ENCODE results near the gene BMP15. TPM values are rescaled to one million over a fixed set of nuclear protein-coding genes. Genes with fewer than 3 reads are reported as not detected.

The BMP15 gene
- total and polyA plus RNA-seq, 2 of the 8 experiments (the other 6 are each of a cell fraction or from before 2014, with no cell fraction given), result not detected

GRCh38 chrX:50920132-50920531 is 9.6 kb downstream of the BMP15 start:
- no peaks in the 10 kb centered on the region for H3K36me3 ChIP-seq (ENCODE audit: control insufficient read depth in 2 of 4, insufficient read depth in 4 of 4, low read length in 3 of 4)
- H2BK20ac ChIP-seq (ENCODE audit: low read length), result no peak overlapping the region
- no peak overlapping the region for H3K18ac ChIP-seq (ENCODE audit: extremely low read depth, low read length)
- H3K4me1 ChIP-seq (replicated peaks in 1 of 4; ENCODE audit: control insufficient read depth in 3 of 4, insufficient read depth in 4 of 4, low read length in 3 of 4), result no peaks in the 10 kb centered on the region
- H2AFZ ChIP-seq (ENCODE audit: low read length), result no peak overlapping the region
- no peaks in the 10 kb centered on the region for H3K27me3 ChIP-seq (replicated peaks in 1 of 4; ENCODE audit: control insufficient read depth in 3 of 4, extremely low read depth in 1 of 4, insufficient read depth in 3 of 4, low read length in 3 of 4)
- no peak overlapping the region for H2BK5ac ChIP-seq (ENCODE audit: low read depth, low read length)
- ChIA-PET CTCF (ENCODE audit: partially characterized antibody) (interaction anchor here (0.6 to 1.3 kb wide), 5 partner anchors 59 to 229 kb away, joined by 3 to 5 read pairs (median 4); no protein-coding TSS in a partner anchor), POLR2A (ENCODE audit: partially characterized antibody) (no interaction called here)
- no peaks in the 10 kb centered on the region for H3K9me3 ChIP-seq (ENCODE audit: insufficient read depth in 2 of 2, low read depth in 1 of 2, low read length in 1 of 2)
- no peak overlapping the region for H4K8ac ChIP-seq (ENCODE audit: extremely low read depth, insufficient read depth, low read length)
- no peak overlapping the region for H3K9ac ChIP-seq (replicated peaks in 1 of 4; ENCODE audit: extremely low read depth in 1 of 4, low read depth in 3 of 4, low read length in 3 of 4)
- H3K79me1 ChIP-seq (ENCODE audit: low read depth, low read length), result no peaks in the 10 kb centered on the region
- H3K79me2 ChIP-seq (ENCODE audit: control insufficient read depth in 1 of 2, insufficient read depth in 2 of 2, low read length in 2 of 2), result no peaks in the 10 kb centered on the region
- no peaks in the 10 kb centered on the region for H4K20me1 ChIP-seq (replicated peaks in 1 of 2; ENCODE audit: control insufficient read depth in 1 of 2, insufficient read depth in 2 of 2, low read length in 2 of 2)
- no peak overlapping the region for H3K4ac ChIP-seq (replicated peaks; ENCODE audit: insufficient read length, low read depth, low read length)
- no peak overlapping the region for H2BK120ac ChIP-seq (replicated peaks; ENCODE audit: low read depth, low read length)
- H2BK12ac ChIP-seq (ENCODE audit: low read depth, low read length), result no peak overlapping the region
- no peak overlapping the region for H2BK15ac ChIP-seq (ENCODE audit: low read length)
- no peak overlapping the region for H3K56ac ChIP-seq (replicated peaks; ENCODE audit: insufficient read length, low read depth, low read length)
- H2AK5ac ChIP-seq (ENCODE audit: low read depth, low read length), result no peak overlapping the region
- H3K4me3 ChIP-seq (ENCODE audit: extremely low read depth in 1 of 4, insufficient read depth in 2 of 4, low read depth in 3 of 4, low read length in 4 of 4), result no peak overlapping the region
- no peak overlapping the region for H3K14ac ChIP-seq (ENCODE audit: insufficient read length)
- no peaks in the 10 kb centered on the region for H3K23me2 ChIP-seq (ENCODE audit: low read depth, low read length)
- peak; percentile 83 for FAIRE-seq
- H3K23ac ChIP-seq (ENCODE audit: insufficient read length), result no peak overlapping the region
- no peak for DNase-seq (ENCODE audit: low read depth in 1 of 2, low spot score in 2 of 2)
- H3K27ac ChIP-seq (ENCODE audit: low read depth, low read length), result no peak overlapping the region
- no peak overlapping the region for H4K91ac ChIP-seq (replicated peaks; ENCODE audit: insufficient read length, low read length)
- no peak overlapping the region for H3K4me2 ChIP-seq (ENCODE audit: insufficient read depth in 1 of 2, low read depth in 2 of 2, low read length in 2 of 2)
- no peak overlapping the region for H4K5ac ChIP-seq (ENCODE audit: insufficient read length, low read depth, low read length)
- TF ChIP-seq CTCF (IDR thresholded peaks at IDR 0.05; ENCODE audit: control extremely low read depth in 1 of 3, insufficient read depth in 1 of 3, low read depth in 1 of 3, low read length in 3 of 3), result peak in 2 of 3 experiments; percentile 20 to 46; a peak in 2 of 4 replicates
- TF ChIP-seq RAD21 (IDR thresholded peaks at IDR 0.05 in 1 of 2, conservative IDR thresholded peaks at IDR 0.05 in 1 of 2; ENCODE audit: low read depth in 2 of 2, low read length in 2 of 2), result peak; percentile 51 to 60
- no peak for TF ChIP-seq RFX5 (IDR thresholded peaks at IDR 0.05; ENCODE audit: borderline replicate concordance, low read depth, low read length)
- TF ChIP-seq ATF3 (IDR thresholded peaks at IDR 0.05; ENCODE audit: insufficient read depth, low read depth, low read length), result no peak

Data from H1 (cell line).